NCI-H2081 (cell line): Measurements from ENCODE around the gene PHRF1.
A peak's percentile ranks its signal among the peaks of the same experiment; 100 is the strongest.

ENCODE experiments used
- DNase-seq, 2 experiments: peaks; one replicate each; lab custom pipeline; 2025; lab: John Stamatoyannopoulos, UW

The PHRF1 gene

DNA sequence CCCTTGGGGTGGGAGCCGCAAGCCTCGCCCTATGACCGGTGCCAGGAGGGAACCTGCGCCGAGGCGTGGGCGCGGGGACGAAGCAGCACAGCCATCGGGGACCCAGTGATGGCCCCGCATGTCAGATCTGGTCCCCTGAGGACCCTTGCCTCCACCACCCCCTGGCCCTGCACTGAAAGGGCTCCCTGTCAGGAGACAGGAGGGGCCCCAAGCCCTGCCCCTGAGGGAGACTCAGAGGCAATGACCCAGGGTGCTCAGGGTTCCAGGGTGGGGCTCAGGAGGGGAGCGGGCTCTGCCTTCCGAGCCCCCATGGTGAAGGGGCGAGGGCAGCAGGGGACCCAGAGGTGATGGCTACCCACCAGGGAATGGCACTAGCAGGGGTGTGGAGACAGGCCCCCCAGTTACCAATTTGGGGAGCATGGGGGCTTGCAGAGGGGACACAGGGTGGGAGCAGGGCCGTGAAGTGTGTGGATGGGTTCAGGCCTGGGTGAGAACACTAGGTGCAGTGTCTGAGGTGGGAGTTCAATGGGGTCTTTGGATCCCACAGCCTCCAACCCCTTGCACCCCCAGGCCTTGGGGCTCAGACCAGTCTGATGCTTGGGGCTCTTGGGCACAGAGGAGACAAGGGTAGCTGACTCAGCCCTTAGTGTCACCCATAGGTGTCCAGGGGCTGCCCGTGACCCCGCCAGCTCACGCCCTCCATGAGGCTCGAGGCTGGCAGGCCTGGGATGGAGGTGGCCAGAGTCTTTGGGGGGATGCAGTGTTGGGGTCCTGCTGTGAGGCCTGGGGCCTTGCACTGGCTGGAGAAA is 38.4 kb upstream of the PHRF1 start:
- DNase-seq, result no peak

DNA sequence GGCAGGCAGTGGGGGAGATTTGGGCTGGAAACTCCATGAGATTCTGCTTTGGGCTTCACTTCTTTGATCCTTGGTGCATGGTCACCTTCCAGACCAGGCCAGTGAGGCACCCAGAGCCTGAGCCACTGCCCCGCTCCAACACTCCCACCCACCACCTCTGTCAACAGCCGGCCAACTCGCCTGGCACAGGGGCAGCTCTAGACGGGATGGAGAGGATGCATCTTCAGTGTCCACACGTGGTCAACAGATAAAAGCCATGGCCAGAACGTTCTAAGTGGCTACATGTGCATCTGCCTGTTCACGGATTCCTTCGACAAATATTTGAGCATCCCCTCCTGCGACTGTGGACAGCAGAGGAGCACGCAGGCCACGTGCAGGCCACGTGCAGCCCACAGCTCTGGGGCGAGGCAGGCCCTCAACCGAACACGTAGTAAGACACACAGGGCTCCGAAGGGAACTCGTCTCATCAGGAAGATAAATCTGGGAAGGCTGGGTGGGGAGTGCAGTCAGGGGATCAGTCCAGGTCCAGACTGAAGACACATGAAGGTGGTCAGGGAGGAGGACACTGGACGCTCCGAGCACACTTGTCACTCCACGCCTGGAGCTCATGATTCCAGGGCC is 37.7 kb upstream of the PHRF1 start:
- no peak for DNase-seq

DNA sequence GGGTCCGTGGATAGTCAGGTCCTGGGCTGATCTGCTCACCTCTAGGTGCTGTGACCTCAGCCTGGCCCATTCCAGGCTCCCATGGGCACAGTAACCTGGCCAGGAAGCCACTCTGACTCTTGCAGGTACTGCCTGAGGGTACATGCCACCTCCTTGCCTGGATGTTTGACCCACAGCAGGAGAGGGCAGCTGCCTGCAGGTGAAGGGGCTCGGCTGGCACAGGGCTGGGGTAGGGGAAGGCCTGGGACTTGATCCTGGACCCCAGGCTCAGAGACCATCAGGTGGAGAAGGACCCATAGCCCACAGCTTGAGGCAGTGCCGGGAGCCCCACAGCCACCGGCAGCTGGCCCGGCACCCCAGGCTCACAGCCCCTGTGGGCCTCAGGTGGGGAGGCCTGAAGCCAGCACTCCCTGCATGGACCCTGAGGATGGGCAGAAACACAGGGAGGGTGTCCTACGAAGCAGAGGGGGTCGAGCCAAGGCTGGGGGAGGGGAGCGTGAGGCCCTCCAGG is 36.2 kb upstream of the PHRF1 start:
- no peak for DNase-seq

DNA sequence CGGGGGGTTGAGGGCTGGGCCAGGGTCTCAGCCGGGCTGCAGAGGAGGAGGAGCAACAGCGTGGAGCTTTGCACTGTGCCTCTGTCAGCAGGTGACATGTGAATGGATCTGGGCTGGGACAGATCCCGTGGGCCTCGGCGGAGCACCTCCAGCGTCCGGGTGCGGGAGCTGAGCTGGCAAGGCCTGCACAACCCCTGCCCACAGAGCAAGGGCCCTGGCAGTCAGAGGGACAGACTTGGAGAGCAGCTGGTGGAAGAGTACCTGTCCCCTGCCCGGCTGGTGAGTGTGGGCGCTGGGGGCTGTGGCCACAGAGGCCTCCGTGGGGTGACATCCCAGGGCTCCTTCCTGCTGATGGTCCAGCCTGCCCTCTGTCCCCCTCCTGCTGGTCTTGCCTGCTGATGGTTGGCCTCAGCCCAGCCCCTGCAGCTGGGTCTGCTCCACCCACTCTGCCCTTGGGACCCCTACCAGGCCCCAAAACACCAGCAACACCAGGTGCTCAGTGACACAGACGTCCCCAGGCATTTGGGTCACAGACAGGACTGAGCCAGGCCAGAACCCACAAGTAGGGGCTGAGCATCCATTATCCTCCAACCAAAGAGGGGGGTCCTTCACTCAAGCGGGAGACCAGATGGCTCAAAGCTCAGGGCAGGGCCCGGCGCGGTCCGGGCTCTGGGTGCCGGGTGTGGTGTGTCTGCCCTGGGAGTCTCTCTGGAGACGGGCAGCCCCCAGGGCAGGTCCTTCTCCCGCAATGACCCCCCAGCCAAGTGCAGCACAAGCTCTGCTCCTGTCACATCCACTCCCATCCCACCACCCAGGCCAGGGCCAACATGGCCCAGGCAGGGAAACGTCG is 35.5 kb upstream of the PHRF1 start:
- no peak for DNase-seq

DNA sequence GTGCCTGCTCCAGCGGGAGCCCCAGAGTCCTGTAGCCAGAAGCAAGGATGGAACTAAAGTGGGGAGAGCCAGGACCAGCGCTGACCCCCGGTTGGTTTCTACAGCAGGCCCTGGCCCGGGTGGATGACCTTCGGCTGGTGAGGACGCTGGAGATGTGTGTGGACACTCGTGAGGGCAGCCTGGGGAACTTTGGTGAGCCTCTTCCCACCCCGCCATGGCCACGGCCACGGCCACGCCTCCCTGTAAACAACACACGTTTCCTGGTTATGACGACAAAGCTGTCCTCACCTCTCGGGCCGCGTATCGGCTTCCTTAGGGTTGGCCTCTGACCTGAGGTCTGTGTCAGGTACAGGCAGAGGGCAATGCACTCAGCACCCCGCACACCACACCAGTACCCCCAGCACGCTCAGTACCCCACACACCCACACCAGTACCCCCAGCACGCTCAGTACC is 34.8 kb upstream of the PHRF1 start:
- DNase-seq, result no peak

DNA sequence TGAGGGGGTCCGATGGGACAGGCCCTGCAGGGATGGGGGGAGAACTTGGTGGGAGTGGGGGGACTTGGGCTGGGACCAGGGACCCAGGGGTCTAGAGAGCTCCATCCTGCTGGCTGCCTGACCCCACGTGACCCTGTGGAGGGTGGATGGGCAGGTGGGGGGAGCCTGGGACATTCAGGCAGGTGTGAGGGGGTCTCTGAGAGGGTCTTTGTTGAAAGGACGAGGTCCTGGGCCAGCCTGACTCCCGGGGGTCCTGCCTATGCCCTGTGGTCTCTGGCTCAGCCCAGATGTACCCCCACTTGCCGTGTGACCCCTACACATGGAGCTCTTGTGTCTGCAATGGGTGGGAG is 31.5 kb upstream of the PHRF1 start:
- no peak for DNase-seq

DNA sequence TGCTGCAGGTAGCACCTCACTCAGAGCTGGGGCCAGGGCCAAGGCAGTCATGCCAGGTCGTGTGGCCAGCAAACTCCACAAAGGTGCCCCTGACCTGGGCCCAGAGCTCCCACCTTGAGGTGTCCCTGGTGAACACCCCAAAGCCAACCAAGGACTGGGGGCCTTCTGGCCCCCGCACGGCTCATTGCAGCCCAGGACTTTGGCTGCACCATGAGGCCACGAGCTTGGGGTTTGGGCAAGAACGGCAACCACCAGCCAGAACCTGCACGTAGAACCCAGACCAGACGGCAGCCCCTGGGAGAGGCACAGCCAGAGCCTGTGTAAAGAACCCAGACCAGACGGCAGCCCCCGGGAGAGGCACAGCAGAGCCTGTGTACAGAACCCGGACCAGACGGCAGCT is 31.1 kb upstream of the PHRF1 start:
- no peak for DNase-seq

DNA sequence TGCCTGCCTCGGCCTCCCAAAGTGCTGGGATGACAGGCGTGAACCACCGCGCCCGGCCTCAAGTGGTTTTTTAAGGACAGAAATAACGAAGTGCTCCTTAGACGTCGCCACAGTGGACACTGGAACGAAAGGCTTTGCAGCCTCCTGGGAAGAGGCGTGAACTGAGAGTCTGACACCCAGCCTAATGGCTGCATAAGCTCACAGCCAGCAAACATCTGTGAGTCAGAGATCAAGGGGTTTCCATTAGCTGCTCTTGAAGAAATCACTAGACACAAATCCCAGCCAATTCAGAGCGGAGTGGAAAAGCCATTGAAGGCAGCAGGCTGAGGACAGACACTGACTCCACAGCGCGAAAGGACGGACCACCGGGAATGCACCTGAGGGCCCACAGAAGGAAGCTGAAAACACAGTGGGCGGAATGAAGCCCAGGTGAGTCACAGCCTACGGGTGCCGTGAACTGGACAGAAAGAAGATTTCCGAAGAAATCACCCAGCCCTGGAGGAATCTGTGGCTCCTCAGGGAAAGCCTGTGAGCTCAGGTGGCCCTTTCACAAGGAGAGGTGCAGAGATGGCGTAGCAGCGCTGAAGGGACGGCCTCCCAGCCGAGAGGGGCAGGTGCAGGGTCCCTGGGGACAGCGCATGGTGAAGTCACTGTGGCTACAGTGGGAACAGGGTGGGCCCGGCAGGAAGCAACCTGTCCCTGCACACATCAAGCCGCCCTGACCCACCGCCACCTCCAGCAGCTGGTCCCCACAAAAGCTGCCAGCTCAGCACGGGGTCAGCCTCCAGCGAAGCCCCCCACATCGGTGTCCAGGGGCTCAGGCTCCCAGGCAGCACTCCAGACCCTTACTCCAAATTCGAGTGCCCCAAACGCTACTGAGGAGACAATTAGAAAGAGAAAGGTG is 27.3 kb upstream of the PHRF1 start:
- DNase-seq, result no peak

DNA sequence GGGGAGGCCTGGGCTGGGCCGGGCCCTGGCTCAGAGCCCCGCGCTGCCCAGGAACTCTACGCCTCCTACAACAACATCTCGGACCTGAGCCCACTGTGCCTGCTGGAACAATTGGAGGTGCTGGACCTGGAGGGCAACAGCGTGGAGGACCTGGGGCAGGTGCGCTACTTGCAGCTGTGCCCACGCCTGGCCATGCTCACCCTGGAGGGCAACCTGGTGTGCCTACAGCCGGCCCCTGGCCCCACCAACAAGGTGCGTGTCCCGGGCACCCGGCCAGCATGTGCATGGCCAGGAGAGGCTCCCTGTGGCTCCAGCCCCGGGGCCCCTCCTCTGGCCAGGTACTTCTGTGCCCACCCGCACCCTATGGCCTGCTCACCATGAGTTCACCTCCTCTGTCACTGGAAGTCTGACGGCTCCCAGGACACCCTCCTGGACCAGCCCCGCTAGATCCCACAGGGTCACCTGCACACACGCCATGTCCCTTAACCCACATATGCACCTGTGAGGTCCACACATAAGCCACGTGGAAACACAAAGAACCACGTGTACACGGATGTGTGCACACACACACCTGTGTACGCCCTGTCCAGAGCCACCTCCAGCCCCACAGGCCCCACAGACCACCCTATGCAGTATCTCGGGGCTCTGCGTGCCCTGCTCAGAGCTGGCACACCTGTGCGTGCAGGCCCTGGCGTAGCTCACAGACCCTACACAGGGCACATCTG is 26.1 kb upstream of the PHRF1 start:
- DNase-seq, result no peak

DNA sequence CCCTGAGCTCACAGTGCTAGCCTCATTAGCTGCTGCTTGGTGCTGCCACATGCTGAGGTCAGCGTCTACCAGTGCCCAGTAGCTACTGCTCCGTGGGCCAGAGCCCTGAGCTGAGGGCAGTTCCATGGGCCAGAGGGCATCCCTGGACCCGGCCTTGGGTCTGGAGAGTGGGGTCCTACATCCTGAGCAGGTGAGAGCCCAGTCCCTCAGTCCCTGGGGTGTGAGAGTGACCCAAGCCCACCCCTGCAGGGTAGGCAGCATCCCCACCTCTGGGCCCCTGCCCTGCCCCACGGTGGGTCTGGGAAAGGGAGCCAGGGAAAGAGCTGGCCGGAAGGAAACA is 25.6 kb upstream of the PHRF1 start:
- DNase-seq, result no peak

DNA sequence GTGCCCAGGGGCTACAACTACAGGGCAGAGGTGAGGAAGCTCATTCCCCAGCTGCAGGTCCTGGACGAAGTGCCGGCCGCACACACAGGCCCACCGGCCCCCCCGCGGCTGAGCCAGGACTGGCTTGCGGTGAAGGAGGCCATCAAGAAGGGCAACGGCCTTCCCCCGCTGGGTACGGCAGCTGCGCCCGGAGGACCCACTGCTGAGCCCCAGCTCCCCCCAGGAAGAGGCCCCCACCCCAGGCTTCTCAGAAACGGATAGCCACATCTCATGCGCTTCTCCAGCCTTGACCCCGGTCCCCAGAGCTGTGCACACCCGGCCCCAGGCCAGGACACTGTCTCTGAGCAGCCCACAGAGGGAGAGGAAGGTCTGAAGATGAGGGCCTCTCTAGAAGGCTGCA is 25.1 kb upstream of the PHRF1 start:
- DNase-seq, result no peak

DNA sequence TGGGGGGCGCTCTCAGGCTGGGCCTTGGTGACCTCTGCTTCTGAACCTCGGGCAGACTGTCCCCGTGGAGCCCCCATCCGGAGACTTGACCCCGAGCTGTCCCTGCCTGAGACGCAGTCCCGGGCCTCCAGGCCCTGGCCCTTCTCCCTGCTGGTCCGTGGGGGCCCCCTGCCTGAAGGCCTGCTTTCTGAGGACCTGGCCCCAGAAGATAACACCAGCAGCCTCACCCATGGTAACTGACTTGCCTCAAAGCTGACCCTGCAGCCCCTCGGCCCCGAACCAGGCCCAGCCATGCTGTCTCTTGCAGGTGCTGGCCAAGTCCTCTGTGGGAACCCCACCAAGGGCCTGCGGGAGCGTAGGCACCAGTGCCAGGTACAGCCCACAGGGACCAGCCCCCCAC is 24.7 kb upstream of the PHRF1 start:
- DNase-seq, result no peak

DNA sequence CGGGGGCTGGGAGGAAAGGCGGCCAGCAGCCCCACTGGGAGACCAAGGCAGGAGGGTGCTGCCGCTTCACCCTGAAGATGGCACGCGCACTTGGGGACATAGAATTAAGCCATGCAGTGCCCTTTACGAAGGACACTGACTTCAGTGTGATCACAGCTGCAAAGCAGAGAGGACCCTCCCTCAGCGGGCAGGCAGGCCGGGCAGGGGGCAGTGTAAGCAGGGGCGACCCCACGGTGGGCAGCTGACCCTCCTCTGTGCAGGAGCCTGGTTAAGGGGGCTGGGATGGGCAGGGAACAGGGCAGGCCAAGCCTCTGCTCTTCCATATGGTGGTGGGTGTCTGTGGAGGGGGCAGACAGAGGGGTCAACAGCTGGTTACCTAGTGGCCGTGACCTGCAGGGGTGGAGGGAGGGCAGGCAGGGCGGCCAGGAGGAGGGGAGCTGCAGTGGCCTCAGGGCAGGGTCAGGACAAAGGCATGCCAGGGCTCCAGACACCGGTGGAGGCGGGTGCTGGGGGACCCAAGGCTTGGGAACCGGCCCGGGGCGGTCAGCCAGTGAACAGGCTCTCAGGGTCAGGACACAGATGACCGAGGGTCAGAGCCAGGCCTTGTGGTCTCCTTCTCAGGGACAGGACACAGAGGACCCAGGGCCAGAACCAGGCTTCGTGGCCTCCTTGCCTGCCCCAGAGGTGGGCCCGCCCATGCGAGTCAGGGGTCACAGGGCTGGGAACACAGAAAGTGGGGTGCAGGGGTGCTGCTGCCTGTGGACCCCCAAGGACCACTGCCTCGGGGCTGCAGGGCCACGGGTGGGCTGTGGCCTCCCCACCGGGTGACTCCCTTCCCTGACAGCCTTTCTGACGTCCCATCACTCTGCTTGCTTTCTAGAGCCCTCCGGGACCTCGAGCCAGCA is 22.9 kb upstream of the PHRF1 start:
- DNase-seq, result no peak

DNA sequence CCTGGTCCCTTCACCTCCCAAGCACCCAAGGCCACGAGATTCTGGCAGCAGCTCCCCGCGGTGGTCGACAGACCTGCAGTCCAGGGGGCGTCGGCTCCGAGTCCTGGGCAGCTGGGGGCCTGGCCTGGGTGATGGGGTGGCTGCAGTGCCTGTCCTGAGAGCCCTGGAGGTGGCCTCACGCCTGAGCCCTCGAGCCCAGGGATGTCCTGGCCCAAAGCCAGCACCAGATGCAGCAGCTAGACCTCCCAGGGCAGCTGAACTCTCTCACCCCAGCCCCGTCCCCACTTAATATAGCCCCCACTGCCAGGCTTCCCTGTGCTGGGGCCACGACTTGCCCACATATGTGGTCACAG is 22.3 kb upstream of the PHRF1 start:
- no peak for DNase-seq

DNA sequence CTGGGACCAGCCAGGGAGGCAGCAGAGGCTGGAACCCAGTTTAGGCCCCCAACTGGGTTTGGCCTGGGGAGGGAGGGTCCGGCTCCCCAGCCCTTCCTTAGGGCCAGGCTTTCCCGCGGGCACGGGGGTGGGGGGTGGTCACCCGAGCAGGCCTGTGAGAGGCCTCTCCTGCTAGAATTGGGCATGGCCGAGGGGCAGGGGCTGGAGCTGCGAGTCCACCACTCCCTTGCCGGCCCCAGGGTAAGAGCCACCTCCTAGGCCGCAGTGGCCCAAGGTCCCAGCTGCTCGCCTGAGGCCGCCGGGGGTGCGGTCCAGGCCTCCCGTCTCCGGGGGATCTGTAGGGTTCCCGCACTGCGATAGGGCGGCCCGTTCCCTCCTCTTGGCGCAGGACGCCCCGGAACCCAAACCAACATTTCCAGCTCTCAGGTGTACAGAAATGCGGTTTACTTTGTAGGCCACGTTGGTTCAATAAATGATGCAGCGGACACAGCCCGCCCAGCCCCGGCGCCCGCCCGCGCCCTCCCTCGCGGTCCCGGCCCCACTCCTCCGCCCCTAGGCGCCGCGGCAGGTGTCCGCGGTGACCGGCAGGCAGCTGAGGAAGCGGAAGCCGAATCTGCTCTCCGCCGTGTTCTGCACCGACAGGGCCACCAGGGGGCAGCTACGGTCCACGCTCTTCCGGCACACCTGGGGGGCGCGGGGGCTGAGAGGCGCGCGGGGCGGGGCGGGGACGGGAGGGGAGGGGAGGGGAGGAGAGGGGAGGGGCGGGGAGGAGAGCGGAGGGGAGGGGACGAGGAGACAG is 21.6 kb upstream of the PHRF1 start:
- DNase-seq, result peak; percentile 92 to 93

DNA sequence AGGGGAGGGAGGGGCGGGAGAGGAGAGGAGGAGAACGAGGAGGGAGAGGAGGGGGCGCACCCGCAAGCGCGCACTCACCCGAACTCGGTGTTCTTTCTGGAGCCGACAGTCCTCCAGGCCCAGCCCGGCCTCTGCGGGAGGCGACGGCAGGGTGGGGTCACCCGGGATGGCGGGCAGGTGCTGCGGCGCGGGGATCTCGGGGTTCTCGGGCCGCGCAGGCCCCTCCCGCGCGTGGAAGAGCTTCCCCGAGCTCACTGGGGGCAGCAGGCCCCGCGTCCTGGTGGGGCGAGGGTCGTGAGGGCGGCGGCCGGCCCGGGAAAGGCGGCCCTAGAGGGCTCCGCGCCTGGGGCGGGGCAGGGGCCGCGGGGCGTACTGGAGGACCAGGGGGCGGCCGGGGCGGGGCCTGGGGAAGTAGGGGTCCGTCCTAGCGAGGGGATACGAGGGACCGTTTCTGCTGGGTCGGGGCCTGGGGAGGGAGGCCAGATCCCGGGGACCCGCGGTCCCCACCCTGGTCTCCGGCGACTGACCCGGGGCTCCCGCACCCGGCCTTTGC is 21.0 kb upstream of the PHRF1 start:
- DNase-seq, result no peak

DNA sequence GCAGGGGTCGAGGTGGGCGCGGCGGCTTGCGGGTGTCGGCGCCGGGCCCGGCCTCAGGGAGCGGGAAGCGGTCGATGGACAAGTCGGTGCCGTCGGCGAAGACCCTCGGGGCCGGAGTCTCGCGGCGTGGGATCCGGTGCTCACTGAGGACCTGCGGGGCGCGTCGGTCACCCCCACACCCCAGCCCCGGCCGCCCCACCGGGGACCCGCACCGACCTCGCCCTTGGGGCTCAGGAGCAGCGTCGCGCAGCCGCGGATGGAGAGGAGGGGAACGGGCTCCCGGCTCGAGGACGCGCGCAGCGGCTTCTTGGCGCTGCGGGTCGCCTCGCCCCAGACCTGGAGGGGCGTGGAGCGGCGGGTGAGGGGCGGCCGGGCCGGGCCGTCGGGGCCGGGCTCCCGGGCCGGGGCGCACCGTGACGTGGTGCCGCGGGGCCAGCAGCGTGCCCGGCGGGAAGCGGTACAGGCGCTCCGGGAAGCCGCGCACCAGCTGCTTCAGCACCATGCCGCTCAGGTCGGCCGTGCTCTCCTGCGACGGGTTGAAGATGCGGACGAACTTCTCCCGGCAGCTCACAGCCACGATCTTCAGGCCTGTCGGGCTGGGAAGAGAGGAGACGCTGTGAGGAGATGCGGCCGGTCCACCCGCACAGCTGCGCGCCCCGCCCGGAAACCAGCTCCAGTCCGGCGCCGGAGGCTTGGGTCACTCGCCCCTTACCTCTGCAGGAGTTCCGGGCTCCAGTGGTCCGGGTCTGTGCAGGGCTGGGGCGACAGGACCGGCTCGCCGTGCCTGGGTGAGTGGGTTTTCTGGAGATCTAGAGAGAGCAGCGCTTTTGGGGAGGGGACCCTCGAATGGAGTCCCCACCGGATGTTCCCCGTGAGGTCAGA is 20.2 kb upstream of the PHRF1 start:
- DNase-seq, result peak in 1 of 2 experiments; percentile 43

DNA sequence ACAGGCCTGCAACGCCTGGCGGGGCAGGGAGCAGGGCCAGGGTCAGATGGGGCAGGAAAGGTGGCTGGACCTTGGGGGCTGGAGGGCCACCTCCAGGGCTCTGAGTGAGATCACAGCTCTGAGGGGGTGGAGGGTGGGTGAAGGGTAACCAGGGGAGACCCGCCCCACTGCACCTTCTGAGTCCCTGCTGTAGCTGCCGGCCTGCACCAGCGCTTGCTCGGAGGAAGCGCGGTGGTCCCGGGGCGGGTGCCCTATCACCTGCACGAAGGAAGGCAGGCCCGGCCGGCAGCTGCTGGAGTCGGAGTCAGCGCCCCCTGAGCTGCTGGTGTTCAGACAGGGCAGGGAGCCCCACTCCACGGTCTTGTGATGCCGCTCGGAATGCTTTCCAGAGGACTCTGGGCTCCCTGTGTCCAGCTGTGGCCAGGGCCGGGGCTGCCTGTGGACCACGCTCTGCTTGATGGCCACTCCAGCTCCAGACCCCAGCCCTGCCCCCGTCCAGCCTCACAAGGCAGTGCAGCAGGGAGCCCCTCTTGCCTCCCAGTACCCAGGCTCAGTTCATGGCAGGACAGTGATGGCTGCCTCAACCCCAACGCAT is 19.5 kb upstream of the PHRF1 start:
- no peak for DNase-seq
